GM21367 (cell line): ENCODE measurements around the gene CMPK2.
A peak's percentile ranks its signal among the peaks of the same experiment; 100 is the strongest.

Experiments used
- ATAC-seq: cut with Tn5 transposase; IDR thresholded peaks from one replicate; pipeline ENCODE4 v1.9.1; 2021; ENCODE audit not compliant: unreplicated experiment

Gene CMPK2

DNA sequence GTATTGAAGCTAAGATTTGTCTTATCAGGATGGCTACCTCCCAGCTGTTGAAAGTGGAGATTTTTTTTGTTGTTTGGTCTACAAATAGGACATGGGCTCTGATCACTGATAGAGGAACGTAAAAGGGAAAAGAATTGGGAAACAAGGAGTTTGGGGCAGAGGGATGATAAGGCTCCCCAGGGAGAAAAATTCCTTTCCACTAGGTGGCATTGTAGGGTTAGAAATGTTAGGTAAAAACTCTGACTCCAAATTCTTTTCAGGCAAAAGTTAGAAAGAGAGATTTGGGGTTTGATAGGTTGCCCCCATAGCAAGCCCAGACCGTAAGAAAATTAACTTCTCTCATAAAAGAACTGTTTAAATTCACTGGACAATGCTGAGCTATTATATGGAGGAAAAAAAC is 19.8 kb downstream of the CMPK2 start:
- ATAC-seq, result no peak

DNA sequence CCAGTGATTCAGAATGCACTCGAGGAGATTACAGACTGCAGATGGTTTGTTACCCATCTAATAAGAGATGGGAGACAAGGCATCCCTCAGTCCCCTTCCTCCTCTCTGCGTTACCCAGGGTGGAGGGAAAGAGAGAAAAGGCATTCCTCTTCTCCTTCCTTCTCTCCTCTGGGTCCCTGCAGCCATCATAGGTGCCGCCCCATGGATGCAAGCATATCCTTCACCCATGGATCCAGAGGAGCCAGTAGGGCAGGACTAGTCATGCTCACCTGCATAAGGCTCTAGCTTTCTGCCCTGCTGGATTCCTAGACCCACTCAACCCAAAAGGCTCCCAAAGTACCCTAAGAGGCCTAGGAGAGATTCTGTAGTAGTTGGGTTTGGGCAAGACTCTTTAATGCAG is 20.4 kb downstream of the CMPK2 start:
- ATAC-seq, result no peak

DNA sequence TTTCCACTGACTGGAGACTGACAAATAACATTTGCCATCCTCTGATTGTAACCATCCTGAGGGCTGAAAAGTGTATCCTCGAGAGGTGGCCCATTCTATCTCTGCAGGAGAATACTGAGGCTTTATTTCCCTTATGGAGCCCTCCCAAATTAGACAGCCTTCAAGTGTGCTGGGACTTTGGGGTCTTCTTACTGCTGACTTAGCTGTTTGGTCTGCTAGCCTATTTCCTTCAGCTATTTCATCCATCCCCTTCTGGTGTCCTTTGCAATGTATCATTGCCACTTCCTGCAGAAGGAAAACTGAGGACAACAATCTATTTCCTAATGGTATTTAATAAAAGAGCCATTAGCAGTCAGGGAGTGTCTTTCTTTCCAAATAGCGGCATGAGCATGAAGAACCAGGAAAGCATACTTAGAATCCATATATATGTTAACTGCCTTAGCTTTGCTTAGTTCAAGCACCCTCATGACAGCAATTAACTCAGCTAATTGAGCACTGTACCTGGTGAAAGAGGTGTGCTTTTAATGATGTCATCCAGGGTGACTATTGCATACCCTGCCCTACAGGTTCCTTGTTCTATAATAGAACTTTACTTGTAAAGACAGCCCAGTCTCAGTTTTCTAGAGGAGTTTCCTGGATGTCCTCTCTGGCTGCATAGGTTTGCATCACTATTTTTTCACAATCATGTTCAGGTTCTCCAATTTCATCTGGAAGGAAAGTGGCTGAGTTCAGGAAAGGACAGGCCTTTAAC is 24.0 kb downstream of the CMPK2 start:
- ATAC-seq, result no peak

GRCh38 chr2:6838673-6839319 is 26.9 kb downstream of the CMPK2 start:
- ATAC-seq, result no peak

GRCh38 chr2:6835467-6835866 is 30.2 kb downstream of the CMPK2 start:
- no peak for ATAC-seq

DNA sequence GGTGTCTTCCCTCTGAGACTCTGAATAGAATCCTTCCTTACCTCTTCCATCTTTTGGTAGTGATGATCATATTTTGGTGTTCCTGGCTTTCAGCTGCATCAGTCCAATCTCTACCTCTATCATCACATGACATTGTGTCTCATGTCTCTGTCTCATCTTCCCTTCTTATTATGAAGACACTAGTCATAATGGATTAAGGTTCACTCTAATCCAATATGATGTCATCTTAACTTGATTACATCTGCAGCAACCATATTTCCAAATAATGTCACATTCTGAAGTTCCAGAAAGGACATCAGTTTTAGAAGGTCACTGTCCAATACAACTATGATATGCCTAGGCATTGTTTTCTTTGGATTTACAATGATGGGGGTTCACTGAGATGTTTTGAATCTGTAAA is 31.5 kb downstream of the CMPK2 start:
- ATAC-seq, result no peak

DNA sequence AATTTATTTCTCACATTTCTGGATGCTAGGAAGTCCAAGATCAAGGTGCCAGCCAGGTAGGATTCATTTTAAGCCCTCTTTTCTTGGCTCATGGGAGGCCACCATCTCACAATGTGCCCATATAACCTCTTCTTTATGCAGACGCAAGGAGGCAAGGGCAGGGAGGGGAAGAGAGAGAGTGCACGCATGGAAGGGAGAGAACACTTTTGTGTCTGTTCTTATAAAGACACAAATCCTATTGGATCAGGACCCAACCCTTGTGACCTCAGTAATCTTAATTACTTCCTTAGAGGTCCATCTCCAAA is 32.5 kb downstream of the CMPK2 start:
- ATAC-seq, result no peak

- no peak for ATAC-seq
Observed at GRCh38 chr2:6832596-6833299, 33.0 kb downstream of the CMPK2 start.

DNA sequence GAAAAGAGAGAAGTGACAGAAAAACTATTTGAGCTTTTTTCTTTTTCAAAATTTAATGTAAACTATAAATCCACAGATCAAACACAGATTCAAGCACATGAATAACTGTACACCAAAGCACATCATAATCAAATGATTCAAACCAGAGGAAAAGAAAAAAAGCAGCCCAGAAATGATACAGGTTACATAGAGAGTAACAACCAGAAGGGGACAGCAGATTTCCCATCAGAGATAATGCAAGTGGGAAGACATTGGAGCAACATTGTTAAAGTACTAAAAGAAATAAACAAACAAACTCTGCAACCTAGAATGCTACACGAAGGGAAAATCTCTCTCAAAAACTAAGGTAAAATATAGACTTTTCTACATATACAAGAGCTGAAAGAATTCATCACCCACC is 34.5 kb downstream of the CMPK2 start:
- ATAC-seq, result no peak

DNA sequence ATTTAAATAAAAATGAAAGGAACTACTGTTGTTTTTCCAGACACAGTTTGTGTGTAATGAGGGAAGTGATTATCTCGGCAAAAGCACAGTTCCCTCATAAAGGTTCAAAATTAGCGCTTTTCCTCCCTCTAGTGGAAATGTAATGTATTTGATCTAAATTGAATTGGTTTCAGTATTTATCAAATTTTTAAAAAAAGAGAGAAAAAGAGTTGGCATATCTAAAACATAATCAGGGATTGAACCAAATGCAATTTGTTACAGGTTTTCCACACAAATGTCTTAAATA is 37.5 kb downstream of the CMPK2 start:
- no peak for ATAC-seq

- no peak for ATAC-seq
Observed at GRCh38 chr2:6827566-6828298, 38.0 kb downstream of the CMPK2 start.

DNA sequence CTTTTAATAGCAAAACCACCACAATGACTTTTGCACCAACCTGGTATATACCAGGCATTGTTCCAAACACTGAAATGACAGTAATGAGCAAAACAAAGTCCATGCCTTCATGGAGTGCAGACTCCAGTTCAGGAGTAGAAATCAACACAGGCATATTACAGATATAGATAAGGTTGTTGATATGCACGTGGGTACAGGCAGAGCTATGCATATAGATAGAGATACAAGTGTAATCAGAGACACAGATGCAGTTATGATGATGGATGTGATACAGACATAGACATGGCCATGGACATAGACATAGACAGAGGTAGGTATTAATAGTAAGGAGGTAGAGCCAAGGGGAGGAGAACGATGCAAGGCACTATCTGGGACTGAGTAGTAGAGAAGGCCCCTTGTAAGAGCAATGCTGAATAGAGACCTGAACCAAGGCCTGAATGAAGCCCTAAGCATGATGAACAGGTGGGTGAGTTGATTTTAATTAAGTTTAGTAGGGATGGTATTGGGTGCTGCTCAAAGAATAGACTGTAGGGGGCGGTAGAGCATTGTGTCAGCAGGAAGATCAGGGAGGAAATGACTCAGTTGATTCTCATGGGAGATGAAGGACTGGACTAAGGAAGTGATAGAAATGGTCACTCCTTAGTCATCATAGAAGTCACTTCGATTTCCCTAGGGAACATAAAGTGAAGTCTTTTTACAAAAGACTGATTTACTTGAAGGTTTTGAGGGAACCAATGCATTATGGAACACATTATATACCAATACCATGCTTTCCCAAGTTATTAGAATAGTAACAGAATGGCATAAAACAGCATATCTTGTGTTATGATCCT is 39.4 kb downstream of the CMPK2 start:
- peak; percentile 97 for ATAC-seq

GRCh38 chr2:6824962-6825361 is 40.7 kb downstream of the CMPK2 start:
- ATAC-seq, result no peak

DNA sequence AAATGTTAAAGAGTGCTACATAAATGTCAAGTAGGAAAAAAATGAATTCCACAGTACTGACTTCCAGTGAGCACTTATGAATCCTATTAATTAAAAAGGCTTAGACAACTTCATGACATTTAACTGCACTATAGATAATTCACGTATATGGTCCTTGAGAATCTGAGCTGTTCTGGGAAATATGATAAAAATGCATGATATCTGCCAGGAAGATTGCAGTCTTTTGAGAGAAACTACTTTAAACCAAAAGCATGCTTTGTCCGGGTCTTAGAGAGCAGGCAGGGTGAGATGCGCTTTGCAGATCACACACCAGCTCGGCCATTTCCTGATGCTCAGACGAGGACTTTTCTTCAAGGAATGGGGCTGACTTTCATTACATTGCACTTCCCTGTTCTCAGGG is 42.6 kb downstream of the CMPK2 start:
- no peak for ATAC-seq

DNA sequence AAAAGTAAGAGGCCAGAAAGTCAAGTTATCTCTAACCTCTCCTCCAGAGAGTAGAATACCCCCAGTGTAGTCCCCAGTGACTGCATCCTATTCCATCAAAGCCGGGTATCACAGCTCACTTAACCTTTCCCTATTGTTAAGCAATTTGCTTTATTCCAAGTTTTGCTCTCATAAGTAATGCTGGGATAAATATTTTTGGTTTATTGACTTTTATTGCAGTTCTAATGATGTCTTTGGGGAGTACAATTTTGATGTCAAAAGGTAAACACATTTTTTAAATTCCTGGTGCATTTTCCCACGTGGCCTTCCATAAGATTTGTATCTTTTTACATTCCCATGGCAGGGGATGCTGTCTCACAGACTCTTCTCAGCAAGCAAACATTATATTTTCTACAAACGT is 43.3 kb downstream of the CMPK2 start:
- ATAC-seq, result no peak

- no peak for ATAC-seq
Observed at GRCh38 chr2:6820903-6821584, 44.7 kb downstream of the CMPK2 start.

DNA sequence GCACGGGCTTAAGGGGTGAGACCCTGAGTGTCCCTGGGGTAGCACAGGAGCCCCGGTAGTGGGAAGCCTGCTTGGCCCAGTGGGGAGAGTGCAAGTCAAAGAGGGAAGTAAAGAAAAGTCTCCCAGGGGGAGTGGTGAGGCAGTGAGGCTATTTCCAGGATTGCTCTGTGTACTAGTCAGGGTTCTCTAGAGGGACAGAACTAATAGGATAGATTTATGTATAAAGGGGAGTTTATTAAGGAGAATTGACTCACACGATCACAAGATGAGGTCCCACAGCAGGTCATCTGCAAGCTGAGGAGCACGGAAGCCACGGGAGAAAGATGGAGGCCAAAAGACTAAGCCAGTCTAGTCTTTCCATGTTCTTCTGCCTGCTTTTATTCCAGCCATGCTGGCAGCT is 45.5 kb downstream of the CMPK2 start:
- ATAC-seq, result no peak

DNA sequence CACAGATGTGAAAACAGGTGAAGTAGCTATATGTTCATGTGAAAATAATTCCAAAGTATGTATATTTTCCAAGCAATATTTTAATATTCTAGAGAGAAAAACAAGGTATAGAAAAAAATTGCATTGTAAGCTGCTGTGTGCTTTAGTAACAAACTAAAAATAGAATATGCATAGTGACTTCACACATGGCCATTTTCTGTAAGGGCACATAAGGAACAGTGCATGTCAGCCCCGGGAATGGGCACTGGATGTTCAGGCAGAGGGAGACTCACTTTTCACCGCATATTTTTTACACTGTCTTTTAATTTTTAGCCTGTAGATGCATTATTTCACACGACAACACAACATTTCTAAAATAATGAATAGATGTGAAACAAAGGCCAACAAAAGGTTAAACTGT is 46.0 kb downstream of the CMPK2 start:
- no peak for ATAC-seq

- no peak for ATAC-seq
Observed at GRCh38 chr2:6818012-6818411, 47.7 kb downstream of the CMPK2 start.

- ATAC-seq, result no peak
Observed at GRCh38 chr2:6814869-6815268, 50.8 kb downstream of the CMPK2 start.

DNA sequence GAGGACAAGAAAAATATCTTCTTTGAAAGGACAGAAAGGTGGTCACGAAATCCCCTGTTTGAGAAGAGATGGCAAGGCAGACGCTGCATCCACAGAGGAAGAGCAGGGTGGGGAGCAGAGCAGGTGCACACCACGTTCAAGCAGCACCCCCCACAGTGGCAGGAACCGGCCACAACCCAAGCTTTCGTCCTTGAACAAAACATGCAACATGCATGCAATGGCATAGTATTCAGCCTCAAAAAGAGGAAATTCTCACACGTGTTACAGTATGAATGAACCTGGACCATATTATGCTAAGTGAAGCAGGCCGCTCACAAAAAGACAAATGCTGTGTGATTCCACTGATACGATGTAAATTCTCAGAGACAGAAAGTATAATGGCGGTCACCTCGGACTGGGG is 51.4 kb downstream of the CMPK2 start:
- ATAC-seq, result no peak
